22Rv1 (cell line): ENCODE results near the gene BLTP3A.

Experiments used
- ZFX ChIP-seq: fragments of 450-650 bp; IDR thresholded peaks from 2 replicates; pipeline ENCODE4 v1.6.1; 2017; ENCODE audit warnings: antibody characterized with exemption, borderline replicate concordance
- TF ChIP-seq, protein P1 (sequence below): fragments of 450-650 bp; IDR thresholded peaks from 2 replicates; pipeline ENCODE4 v1.5.1; 2017; ENCODE audit warnings: mild to moderate bottlenecking

DNA sequence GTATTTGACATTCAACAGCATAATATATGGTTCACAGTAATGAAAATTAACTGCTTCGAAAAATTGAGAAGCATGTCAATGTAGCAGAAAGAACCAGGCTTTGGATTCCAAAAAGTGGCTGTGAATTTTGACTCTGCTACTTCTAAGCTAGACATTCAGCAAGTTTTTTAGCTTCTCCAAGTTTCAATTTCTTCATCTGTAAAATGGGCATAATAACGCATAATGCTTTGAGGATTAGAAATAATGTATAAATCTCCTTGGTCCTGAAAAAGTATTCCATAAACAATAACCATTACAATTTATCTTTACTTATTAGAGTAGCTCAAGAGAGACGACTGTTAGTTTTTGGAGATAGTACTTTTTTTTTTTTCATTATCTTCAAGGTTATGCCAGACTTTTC is 7.7 kb downstream of the BLTP3A start:
- TF ChIP-seq, protein P1, sequence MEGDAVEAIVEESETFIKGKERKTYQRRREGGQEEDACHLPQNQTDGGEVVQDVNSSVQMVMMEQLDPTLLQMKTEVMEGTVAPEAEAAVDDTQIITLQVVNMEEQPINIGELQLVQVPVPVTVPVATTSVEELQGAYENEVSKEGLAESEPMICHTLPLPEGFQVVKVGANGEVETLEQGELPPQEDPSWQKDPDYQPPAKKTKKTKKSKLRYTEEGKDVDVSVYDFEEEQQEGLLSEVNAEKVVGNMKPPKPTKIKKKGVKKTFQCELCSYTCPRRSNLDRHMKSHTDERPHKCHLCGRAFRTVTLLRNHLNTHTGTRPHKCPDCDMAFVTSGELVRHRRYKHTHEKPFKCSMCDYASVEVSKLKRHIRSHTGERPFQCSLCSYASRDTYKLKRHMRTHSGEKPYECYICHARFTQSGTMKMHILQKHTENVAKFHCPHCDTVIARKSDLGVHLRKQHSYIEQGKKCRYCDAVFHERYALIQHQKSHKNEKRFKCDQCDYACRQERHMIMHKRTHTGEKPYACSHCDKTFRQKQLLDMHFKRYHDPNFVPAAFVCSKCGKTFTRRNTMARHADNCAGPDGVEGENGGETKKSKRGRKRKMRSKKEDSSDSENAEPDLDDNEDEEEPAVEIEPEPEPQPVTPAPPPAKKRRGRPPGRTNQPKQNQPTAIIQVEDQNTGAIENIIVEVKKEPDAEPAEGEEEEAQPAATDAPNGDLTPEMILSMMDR = no peak
- TF ChIP-seq ZFX = no peak
